Hepatocyte (in vitro differentiated cells): ENCODE results near the gene PGPEP1.

Source experiments
- CTCF ChIP-seq: fragments of 200-600 bp; sonication (generic); IDR thresholded peaks from 2 replicates; pipeline ENCODE4 v1.5.1; 2016; ENCODE audit warnings: antibody characterized with exemption, mild to moderate bottlenecking; ENCODE audit not compliant: poor library complexity
- EZH2 ChIP-seq: fragments of 200-600 bp; sonication (generic); IDR thresholded peaks from 2 replicates; pipeline ENCODE4 v1.6.1; 2016; ENCODE audit warnings: antibody characterized with exemption, mild to moderate bottlenecking, borderline replicate concordance
- EZH2phosphoT487 ChIP-seq: fragments of 200-600 bp; sonication (generic); IDR thresholded peaks from one replicate; pipeline ENCODE4 v1.6.1; 2018; ENCODE audit warnings: antibody characterized with exemption, mild to moderate bottlenecking, low read depth, moderate library complexity; ENCODE audit not compliant: unreplicated experiment, severe bottlenecking

DNA sequence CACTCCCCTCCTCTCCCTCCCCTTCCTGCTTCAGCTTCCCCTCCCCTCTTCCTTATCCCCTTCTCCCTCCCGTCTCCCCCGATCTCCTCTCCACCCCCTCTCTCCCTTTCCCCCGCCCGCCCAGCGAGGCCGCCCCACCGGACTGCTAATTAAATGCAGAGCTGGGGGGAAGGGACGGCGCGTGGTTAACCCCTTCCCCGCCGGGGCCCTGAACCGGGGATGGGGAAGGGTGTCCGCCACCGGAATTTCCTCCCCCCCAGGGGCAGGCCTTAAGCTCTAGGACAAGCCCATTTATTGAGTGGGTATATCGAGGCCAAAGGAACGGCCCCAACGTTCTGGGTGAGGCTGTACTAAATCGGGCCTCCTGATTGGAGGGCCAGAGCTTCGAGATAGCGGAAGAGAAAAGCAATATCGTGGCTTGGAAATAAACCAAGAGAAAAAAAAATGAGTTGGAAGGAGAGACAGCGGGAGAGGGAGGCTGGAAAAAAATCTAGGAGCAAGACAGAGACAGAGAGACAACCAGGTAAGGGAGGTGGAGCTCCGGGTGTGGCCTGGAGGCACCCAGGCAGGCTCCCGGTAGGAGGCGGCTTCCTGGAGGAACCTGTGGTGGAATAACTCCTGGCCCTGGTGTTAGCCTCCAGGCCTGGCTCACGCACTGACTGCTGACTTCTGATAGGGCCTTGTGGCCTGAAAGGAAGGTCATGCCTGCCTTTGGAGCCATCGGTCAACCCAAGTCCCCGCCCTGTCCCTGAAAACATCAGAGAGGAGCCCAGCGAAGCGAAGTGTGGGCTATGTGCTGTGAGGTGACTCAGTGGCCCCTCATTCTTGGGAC, 47.4 kb upstream of the PGPEP1 start:
- TF ChIP-seq CTCF = no peak
- no peak for TF ChIP-seq EZH2
- TF ChIP-seq EZH2phosphoT487 = no peak
